H1 (cell line): Measurements from ENCODE around the gene EPB41L1.

ENCODE experiments used
- EGR1 ChIP-seq: IDR thresholded peaks from 2 replicates; pipeline ENCODE4 v1.6.1; 2011; ENCODE audit warnings: low read depth, low read length, borderline replicate concordance
- POLR2A ChIP-seq, 2 experiments: IDR thresholded peaks; 1 replicate in 1 of 2; 2 replicates in 1 of 2; pipeline ENCODE4 v1.6.1; 2011; ENCODE audit warnings: low read depth in 2 of 2, low read length in 2 of 2, mild to moderate bottlenecking in 2 of 2; ENCODE audit errors: control extremely low read depth in 1 of 2
- SRF ChIP-seq: IDR thresholded peaks from 2 replicates; pipeline ENCODE4 v1.6.1; 2011; ENCODE audit warnings: mild to moderate bottlenecking, low read depth, low read length, moderate library complexity
- TF ChIP-seq, protein P1 (sequence below), 3 experiments: IDR thresholded peaks; 1 replicate in 2 of 3; 2 replicates in 1 of 3; pipeline versions ENCODE4 v1.5.1 to v1.6.1; 2011; ENCODE audit warnings: low read length in 3 of 3, mild to moderate bottlenecking in 3 of 3, inconsistent platforms in 2 of 3, low read depth in 1 of 3, moderate library complexity in 1 of 3; ENCODE audit not compliant: insufficient read depth in 1 of 3; ENCODE audit errors: control extremely low read depth in 1 of 3

DNA sequence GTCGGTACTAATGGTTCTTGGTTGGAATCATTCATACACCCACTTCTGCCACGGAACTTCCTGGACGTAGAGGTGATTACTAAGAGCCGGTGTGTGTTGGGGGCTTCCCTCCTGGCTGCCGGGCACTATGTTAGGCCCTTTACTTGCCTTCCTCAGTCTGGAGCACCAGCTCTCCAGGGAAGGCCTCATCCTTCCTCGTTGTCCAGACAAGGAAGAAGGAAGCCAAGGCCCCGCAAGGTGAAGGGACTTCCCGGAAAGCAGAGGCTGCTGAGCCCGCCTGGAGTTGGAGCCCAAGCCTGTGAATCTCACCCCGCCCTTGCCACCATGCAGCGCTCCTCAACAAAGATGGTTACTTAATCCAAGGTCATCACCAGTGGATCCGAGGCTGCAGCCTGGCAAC lies 107.9 kb downstream of the EPB41L1 start:
- TF ChIP-seq EGR1 = no peak
- TF ChIP-seq, protein P1, sequence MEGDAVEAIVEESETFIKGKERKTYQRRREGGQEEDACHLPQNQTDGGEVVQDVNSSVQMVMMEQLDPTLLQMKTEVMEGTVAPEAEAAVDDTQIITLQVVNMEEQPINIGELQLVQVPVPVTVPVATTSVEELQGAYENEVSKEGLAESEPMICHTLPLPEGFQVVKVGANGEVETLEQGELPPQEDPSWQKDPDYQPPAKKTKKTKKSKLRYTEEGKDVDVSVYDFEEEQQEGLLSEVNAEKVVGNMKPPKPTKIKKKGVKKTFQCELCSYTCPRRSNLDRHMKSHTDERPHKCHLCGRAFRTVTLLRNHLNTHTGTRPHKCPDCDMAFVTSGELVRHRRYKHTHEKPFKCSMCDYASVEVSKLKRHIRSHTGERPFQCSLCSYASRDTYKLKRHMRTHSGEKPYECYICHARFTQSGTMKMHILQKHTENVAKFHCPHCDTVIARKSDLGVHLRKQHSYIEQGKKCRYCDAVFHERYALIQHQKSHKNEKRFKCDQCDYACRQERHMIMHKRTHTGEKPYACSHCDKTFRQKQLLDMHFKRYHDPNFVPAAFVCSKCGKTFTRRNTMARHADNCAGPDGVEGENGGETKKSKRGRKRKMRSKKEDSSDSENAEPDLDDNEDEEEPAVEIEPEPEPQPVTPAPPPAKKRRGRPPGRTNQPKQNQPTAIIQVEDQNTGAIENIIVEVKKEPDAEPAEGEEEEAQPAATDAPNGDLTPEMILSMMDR (IDR thresholded peaks at IDR 0.05; ENCODE audit: control extremely low read depth in 1 of 3, insufficient read depth in 1 of 3, low read depth in 1 of 3, low read length in 3 of 3) = no peak
- no peak for TF ChIP-seq POLR2A (IDR thresholded peaks at IDR 0.05; ENCODE audit: control extremely low read depth in 1 of 2, low read depth in 2 of 2, low read length in 2 of 2)
- TF ChIP-seq SRF = no peak
